K562 (cell line): ENCODE results near the gene CRYBG1. TPM values are rescaled to one million over a fixed set of nuclear protein-coding genes. Genes with fewer than 3 reads are reported as not detected.

ENCODE experiments used
- ATAC-seq: fragments of 200-7000 bp; cut with Tn5 transposase; 3 replicates; pipeline ENCODE4 v1.9.1; 2020; ENCODE audit warnings: moderate library complexity
- BruUV-seq: library from RNA; stranded (reverse); fragments of 400-500 nt; replicated peaks from 2 replicates; lab custom pipeline; 2021; lab: Mats Ljungman, UMichigan
- CTCF ChIA-PET: fragments of 300-600 bp; formaldehyde crosslinking; extraction: SDS; loops from one replicate; lab custom pipeline; 2021; ENCODE audit warnings: low intra/inter-chr PET ratio; lab: Yijun Ruan, JAX
- POLR2A ChIA-PET: fragments of 300-600, 350-650 bp; sonication (Branson Sonifier 250); formaldehyde crosslinking; extraction: SDS; loops from one replicate; lab custom pipeline; 2021; ENCODE audit warnings: antibody characterized with exemption, inconsistent platforms; lab: Yijun Ruan, JAX
- DNase-seq, 4 experiments: peaks; one replicate each; pipeline versions ENCODE4 v3.0.0 to v3.0.0-alpha.2; 2011 to 2018; ENCODE audit warnings: low spot score in 3 of 4, mixed read lengths in 3 of 4; ENCODE audit errors: extremely low read depth in 1 of 4
- FAIRE-seq: peaks from 2 replicates; lab custom pipeline; 2011; peaks lifted over from hg19 to GRCh38; lab: Jason Lieb, UNC
- H2AFZ ChIP-seq: 2 replicates; pipeline ENCODE4 v1.6.0; 2011; ENCODE audit warnings: low read depth, low read length, control low read depth, inconsistent platforms
- H3K27ac ChIP-seq: fragments of 200-600 bp; 3 replicates; pipeline ENCODE4 v1.8.0; 2011; ENCODE audit warnings: low read depth, mild to moderate bottlenecking, control low read depth, inconsistent platforms, low read length, moderate library complexity, mixed read lengths; ENCODE audit errors: extremely low read depth
- H3K27me3 ChIP-seq, 2 experiments: fragments of 300-600 bp in 1 of 2; 2 replicates in 1 of 2; 3 replicates in 1 of 2; pipeline versions ENCODE4 v1.6.0 to v1.8.0; 2011; ENCODE audit warnings: inconsistent platforms in 2 of 2, low read length in 2 of 2, mild to moderate bottlenecking in 1 of 2, mixed read lengths in 1 of 2, moderate library complexity in 1 of 2; ENCODE audit not compliant: control insufficient read depth in 2 of 2, insufficient read depth in 2 of 2
- H3K36me3 ChIP-seq: fragments of 300-600 bp; 3 replicates; pipeline ENCODE4 v1.8.0; 2011; ENCODE audit warnings: mild to moderate bottlenecking, low read length, inconsistent platforms; ENCODE audit not compliant: control insufficient read depth, insufficient read depth
- H3K4me1 ChIP-seq, 2 experiments: fragments of 200-600 bp in 1 of 2; replicated peaks in 1 of 2; 2 replicates in 1 of 2; 3 replicates in 1 of 2; pipeline versions ENCODE4 v1.5.1 to v1.8.0; 2011; ENCODE audit warnings: inconsistent platforms in 2 of 2, low read length in 2 of 2, mild to moderate bottlenecking in 1 of 2, mixed read lengths in 1 of 2, moderate library complexity in 1 of 2; ENCODE audit not compliant: control insufficient read depth in 2 of 2, insufficient read depth in 2 of 2
- H3K4me2 ChIP-seq: 2 replicates; pipeline ENCODE4 v1.6.1; 2011; ENCODE audit warnings: low read length, control low read depth, inconsistent platforms, mixed read lengths; ENCODE audit not compliant: insufficient read depth
- H3K4me3 ChIP-seq: fragments of 200-600 bp; sonication (generic), shearing (Covaris generic); 2 replicates; pipeline ENCODE4 v1.5.1; 2016; ENCODE audit warnings: control low read depth, inconsistent platforms
- H3K79me2 ChIP-seq: fragments of 200-600 bp; 3 replicates; pipeline ENCODE4 v1.8.0; 2011; ENCODE audit warnings: low read length, inconsistent platforms; ENCODE audit not compliant: control insufficient read depth, insufficient read depth
- H3K9ac ChIP-seq, 2 experiments: 2 replicates each; pipeline versions ENCODE4 v1.6.0 to v1.6.1; 2011; ENCODE audit warnings: low read depth in 2 of 2, low read length in 2 of 2, control low read depth in 1 of 2, inconsistent platforms in 1 of 2, mild to moderate bottlenecking in 1 of 2, mixed read lengths in 1 of 2; ENCODE audit not compliant: insufficient read depth in 1 of 2
- H3K9me1 ChIP-seq: one replicate; pipeline ENCODE4 v1.6.0; 2011; ENCODE audit warnings: inconsistent platforms, mild to moderate bottlenecking, low read length, moderate library complexity; ENCODE audit not compliant: control insufficient read depth, insufficient read depth
- H3K9me3 ChIP-seq: replicated peaks from 2 replicates; pipeline ENCODE4 v1.5.1; 2011; ENCODE audit warnings: low read depth, low read length, inconsistent platforms; ENCODE audit not compliant: control insufficient read depth, insufficient read depth
- H4K20me1 ChIP-seq: replicated peaks from 2 replicates; pipeline ENCODE4 v1.6.1; 2011; ENCODE audit warnings: low read length, inconsistent platforms, mixed read lengths; ENCODE audit not compliant: control insufficient read depth, insufficient read depth
- CBFA2T2 ChIP-seq: fragments of 450-650 bp; conservative IDR thresholded peaks from 2 replicates; pipeline ENCODE4 v1.6.1; 2017; ENCODE audit warnings: mild to moderate bottlenecking
- CTBP1 ChIP-seq: fragments of 450-650 bp; IDR thresholded peaks from 2 replicates; pipeline ENCODE4 v1.6.1; 2016; ENCODE audit warnings: borderline replicate concordance
- FOSL1 ChIP-seq: fragments of 200-800 bp; sonication (Bioruptor generic); conservative IDR thresholded peaks from 2 replicates; pipeline ENCODE4 v1.6.1; 2016; ENCODE audit warnings: missing genetic modification characterization, missing compliant biosample characterization
- JUNB ChIP-seq: fragments of 450-650 bp; formaldehyde crosslinking; conservative IDR thresholded peaks from 2 replicates; pipeline ENCODE4 v1.4.0; 2020; ENCODE audit warnings: mild to moderate bottlenecking
- JUND ChIP-seq, 2 experiments: IDR thresholded peaks; 2 replicates in 1 of 2; 3 replicates in 1 of 2; pipeline ENCODE4 v1.6.1; 2011; ENCODE audit warnings: borderline replicate concordance in 2 of 2, low read depth in 2 of 2, low read length in 2 of 2, improper control_type of control experiment in 1 of 2, missing biosample characterization in 1 of 2, missing genetic modification characterization in 1 of 2, missing genetic modification reagents in 1 of 2
- MAZ ChIP-seq, 2 experiments: fragments of 450-650 bp in 1 of 2; sonication (generic) in 1 of 2; formaldehyde crosslinking; IDR thresholded peaks in 1 of 2; conservative IDR thresholded peaks in 1 of 2; 2 replicates each; pipeline versions ENCODE4 v1.4.0 to v1.5.0; 2020; ENCODE audit warnings: mild to moderate bottlenecking in 1 of 2, missing genetic modification reagents in 1 of 2
- NCOA6 ChIP-seq: fragments of 450-650 bp; IDR thresholded peaks from 2 replicates; pipeline ENCODE4 v1.6.1; 2017; ENCODE audit warnings: mild to moderate bottlenecking
- NFIC ChIP-seq: fragments of 450-650 bp; IDR thresholded peaks from 2 replicates; pipeline ENCODE4 v1.6.1; 2017; ENCODE audit warnings: mild to moderate bottlenecking, inconsistent platforms
- RCOR1 ChIP-seq, 2 experiments: IDR thresholded peaks; 2 replicates each; pipeline ENCODE4 v1.6.1; 2012; ENCODE audit warnings: low read depth in 2 of 2, low read length in 2 of 2, borderline replicate concordance in 1 of 2, improper control_type of control experiment in 1 of 2
- XRCC5 ChIP-seq: fragments of 200-400 bp; formaldehyde crosslinking; IDR thresholded peaks from 2 replicates; pipeline ENCODE4 v1.6.1; 2017; ENCODE audit warnings: low read depth, mild to moderate bottlenecking, low read length
- ZC3H11A ChIP-seq: IDR thresholded peaks from 2 replicates; pipeline ENCODE4 v1.6.1; 2012; ENCODE audit warnings: low read depth, low read length, improper control_type of control experiment
- ZNF766 ChIP-seq: fragments of 200-800 bp; sonication (Bioruptor generic); conservative IDR thresholded peaks from 2 replicates; pipeline ENCODE4 v1.6.1; 2016; ENCODE audit warnings: missing genetic modification characterization, missing compliant biosample characterization
- WGBS: fragments of 100-300 bp; shearing (Covaris generic); methylation state at CpG from one replicate; pipeline ENCODE4 v1.1.6; 2016; ENCODE audit warnings: low coverage, mixed read lengths; ENCODE audit not compliant: insufficient coverage; ENCODE audit errors: missing lambda C conversion rate; 5-methylcytosine and 5-hydroxymethylcytosine counted together
- in situ Hi-C: fragments of 300-500 bp; cut with MboI; formaldehyde crosslinking; loops from 4 replicates; pipeline ENCODE4 v1.15.0; 2018; ENCODE audit warnings: inconsistent platforms, mixed read lengths
- intact Hi-C: fragments of 100-400 bp; cut with micrococcal nuclease; formaldehyde crosslinking; loops from 2 replicates; pipeline ENCODE4 v1.14.2; 2022
- polyA plus RNA-seq, 8 experiments: library from polyadenylated mRNA; depleted of rRNA in 4 of 8; stranded (reverse) in 5 of 8; unstranded in 3 of 8; fragments of >200 nt; fragmentation: Nextera tagmentation in 2 of 8; fragmentation: Illumina TruSeq in 1 of 8; extraction: Ambion mirVana in 2 of 8; extraction: Trizol in 1 of 8; gene quantifications; 2 replicates each; pipeline versions ENCODE4 v1.2.1 to v1.2.3, GENCODE V29; 2011 to 2014; ENCODE audit warnings: inconsistent platforms in 1 of 8, missing spikeins in 1 of 8
- total RNA-seq, 7 experiments: library from RNA; depleted of rRNA in 6 of 7; stranded (reverse); fragments of >200 nt in 6 of 7; fragmentation: Illumina TruSeq in 2 of 7; extraction: Trizol in 2 of 7; gene quantifications; 2 replicates each; pipeline versions ENCODE4 v1.2.1 to v1.2.3, GENCODE V29; 2011 to 2021; ENCODE audit warnings: low replicate concordance in 1 of 7
- TF ChIP-seq, protein P1 (sequence below), 2 experiments: IDR thresholded peaks in 1 of 2; conservative IDR thresholded peaks in 1 of 2; 2 replicates each; pipeline ENCODE4 v1.6.1; 2016; ENCODE audit warnings: low read depth in 2 of 2, mild to moderate bottlenecking in 1 of 2, missing compliant biosample characterization in 1 of 2, missing genetic modification characterization in 1 of 2, moderate library complexity in 1 of 2
- TF ChIP-seq, protein P2 (sequence below): IDR thresholded peaks from 2 replicates; pipeline ENCODE4 v1.6.1; 2011; ENCODE audit warnings: borderline replicate concordance, low read depth, mild to moderate bottlenecking, moderate library complexity, low read length; ENCODE audit not compliant: insufficient read depth, poor library complexity, severe bottlenecking

The CRYBG1 gene
- total and polyA plus RNA-seq, 9 of the 15 experiments (the other 6 are each of a cell fraction or from before 2014, with no cell fraction given), result 0.07 to 0.47 (median 0.11) TPM

DNA sequence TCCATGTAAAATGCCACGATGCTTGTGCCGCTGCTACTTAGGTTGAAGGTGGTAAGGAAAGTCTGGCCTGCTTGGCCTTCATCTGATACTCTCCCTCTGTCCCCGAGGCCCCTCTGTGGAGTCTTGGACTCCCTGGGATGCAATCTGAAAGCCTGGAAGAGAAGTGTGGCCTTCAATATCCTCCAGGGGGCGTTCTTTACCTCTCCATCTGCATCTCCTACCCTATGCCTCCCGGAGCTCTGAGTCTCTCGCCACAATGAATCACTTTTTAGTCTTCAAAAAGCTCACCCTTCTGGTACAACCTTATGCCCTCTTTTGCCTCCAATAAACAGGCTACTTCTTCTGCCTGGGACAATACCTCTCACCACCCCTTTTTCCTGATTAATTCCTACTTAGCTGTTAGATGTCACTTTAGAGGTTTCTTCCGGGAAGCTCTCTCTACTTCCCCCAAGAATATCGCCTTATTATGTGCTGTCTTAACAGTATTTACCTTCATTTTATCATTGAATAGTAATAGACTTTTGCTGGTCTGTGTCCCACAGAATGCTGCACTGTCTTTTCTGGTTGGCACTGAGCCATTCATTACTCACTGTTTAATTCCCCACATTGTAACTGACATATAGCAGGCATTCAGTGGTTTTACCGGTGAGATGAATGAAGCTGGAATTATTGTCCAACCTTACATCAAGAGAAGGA, 21.0 kb upstream of the CRYBG1 start:
- FAIRE-seq, result peak; percentile 88
- WGBS, result 6% methylated on average over 9 of the region's 9 CpGs
- no peaks in the 10 kb centered on the region; a peak in 1 of 5 replicates for H3K4me1 ChIP-seq
- no peak overlapping the region for H3K27ac ChIP-seq
- no peaks in the 10 kb centered on the region for H3K9me3 ChIP-seq
- no peaks in the 10 kb centered on the region for H3K79me2 ChIP-seq
- peak overlapping the region; percentile 68 for H3K4me2 ChIP-seq
- intact Hi-C loops (loop anchor here (1.0 to 5.0 kb wide), 4 partner anchors 106 to 658 kb away; no protein-coding TSS in a partner anchor), in situ Hi-C loops (loop anchor here (5.0 to 10.0 kb wide), 2 partner anchors 103 to 655 kb away; no protein-coding TSS in a partner anchor)
- no peaks in the 10 kb centered on the region for H4K20me1 ChIP-seq
- no TSS peak for BruUV-seq
- ChIA-PET POLR2A (interaction anchor here (0.6 to 1.4 kb wide), 3 partner anchors 640 to 776 kb away, joined by 3 to 6 read pairs (median 3); no protein-coding TSS in a partner anchor), CTCF (interaction anchor here (0.5 to 1.6 kb wide), 3 partner anchors 21 to 227 kb away, joined by 4 to 5 read pairs (median 4); partner anchors contain the start of gene CRYBG1)
- H2AFZ ChIP-seq, result peak overlapping the region; percentile 85
- ATAC-seq, result peak; percentile 98
- H3K4me3 ChIP-seq, result no peak overlapping the region
- peaks cover 0 to 5% of the 10 kb centered on the region in 2 experiments; a peak in 2 of 5 replicates for H3K27me3 ChIP-seq
- no peak overlapping the region for H3K9ac ChIP-seq
- no peaks in the 10 kb centered on the region for H3K36me3 ChIP-seq
- no peaks in the 10 kb centered on the region for H3K9me1 ChIP-seq
- DNase-seq, result peak; percentile 58 to 82 (median 67)
- TF ChIP-seq CTBP1 (peak; percentile 43; the same call in 1 of the 2 replicates), ZNF766 (CRISPR knock-in tag) (peak; percentile 88), FOSL1 (0 out of 2 replicates have a peak, but pooled peaks have one; percentile 18), JUNB (CRISPR knock-in tag) (no peak), CBFA2T2 (no peak), NFIC (peak; percentile 28; the same call in 1 of the 2 replicates), MAZ (CRISPR knock-in tag; conservative IDR thresholded peaks at IDR 0.05 in 1 of 2, IDR thresholded peaks at IDR 0.05 in 1 of 2) (0 out of 4 replicates have a peak, but pooled peaks of 1 of the 2 experiments have one; percentile 27), XRCC5 (0 out of 2 replicates have a peak, but pooled peaks have one; percentile 61), NCOA6 (no peak), RCOR1 (IDR thresholded peaks at IDR 0.05; ENCODE audit: borderline replicate concordance in 1 of 2, low read depth in 2 of 2, low read length in 2 of 2) (peak in 1 of 2 experiments; percentile 59; a peak in 2 of 4 replicates), JUND (IDR thresholded peaks at IDR 0.05; ENCODE audit: borderline replicate concordance, low read depth, low read length) (0 out of 2 replicates have a peak, but pooled peaks have one; percentile 23), JUND (tag; IDR thresholded peaks at IDR 0.05; ENCODE audit: borderline replicate concordance, low read depth, low read length) (no peak), ZC3H11A (no peak)
- TF ChIP-seq, protein P1, sequence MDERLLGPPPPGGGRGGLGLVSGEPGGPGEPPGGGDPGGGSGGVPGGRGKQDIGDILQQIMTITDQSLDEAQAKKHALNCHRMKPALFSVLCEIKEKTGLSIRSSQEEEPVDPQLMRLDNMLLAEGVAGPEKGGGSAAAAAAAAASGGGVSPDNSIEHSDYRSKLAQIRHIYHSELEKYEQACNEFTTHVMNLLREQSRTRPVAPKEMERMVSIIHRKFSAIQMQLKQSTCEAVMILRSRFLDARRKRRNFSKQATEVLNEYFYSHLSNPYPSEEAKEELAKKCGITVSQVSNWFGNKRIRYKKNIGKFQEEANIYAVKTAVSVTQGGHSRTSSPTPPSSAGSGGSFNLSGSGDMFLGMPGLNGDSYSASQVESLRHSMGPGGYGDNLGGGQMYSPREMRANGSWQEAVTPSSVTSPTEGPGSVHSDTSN (CRISPR knock-in tag; IDR thresholded peaks at IDR 0.05; ENCODE audit: low read depth), result no peak
- TF ChIP-seq, protein P1 (tag; conservative IDR thresholded peaks at IDR 0.05; ENCODE audit: low read depth), result no peak
- TF ChIP-seq, protein P2, sequence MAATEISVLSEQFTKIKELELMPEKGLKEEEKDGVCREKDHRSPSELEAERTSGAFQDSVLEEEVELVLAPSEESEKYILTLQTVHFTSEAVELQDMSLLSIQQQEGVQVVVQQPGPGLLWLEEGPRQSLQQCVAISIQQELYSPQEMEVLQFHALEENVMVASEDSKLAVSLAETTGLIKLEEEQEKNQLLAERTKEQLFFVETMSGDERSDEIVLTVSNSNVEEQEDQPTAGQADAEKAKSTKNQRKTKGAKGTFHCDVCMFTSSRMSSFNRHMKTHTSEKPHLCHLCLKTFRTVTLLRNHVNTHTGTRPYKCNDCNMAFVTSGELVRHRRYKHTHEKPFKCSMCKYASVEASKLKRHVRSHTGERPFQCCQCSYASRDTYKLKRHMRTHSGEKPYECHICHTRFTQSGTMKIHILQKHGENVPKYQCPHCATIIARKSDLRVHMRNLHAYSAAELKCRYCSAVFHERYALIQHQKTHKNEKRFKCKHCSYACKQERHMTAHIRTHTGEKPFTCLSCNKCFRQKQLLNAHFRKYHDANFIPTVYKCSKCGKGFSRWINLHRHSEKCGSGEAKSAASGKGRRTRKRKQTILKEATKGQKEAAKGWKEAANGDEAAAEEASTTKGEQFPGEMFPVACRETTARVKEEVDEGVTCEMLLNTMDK, result peak; percentile 74
